GM10248 (cell line): ENCODE measurements around the gene EHD2.
"Not testable (repeated sequence)": the region's sequence is repeated elsewhere in the genome, so short reads cannot be mapped to it uniquely, and the experiment has no call there.

ENCODE experiments used
- CTCF ChIA-PET: fragments of 300-600 bp; sonication (Branson Sonifier 250); formaldehyde crosslinking; extraction: SDS; loops from one replicate; lab custom pipeline; 2021; ENCODE audit warnings: antibody characterized with exemption; lab: Yijun Ruan, JAX
- POLR2A ChIA-PET: fragments of 350-650 bp; sonication (Branson Sonifier 250); formaldehyde crosslinking; extraction: SDS; loops from one replicate; lab custom pipeline; 2020; ENCODE audit warnings: antibody characterized with exemption; lab: Yijun Ruan, JAX
- DNase-seq: peaks from one replicate; pipeline ENCODE4 v3.0.0; 2012; ENCODE audit errors: extremely low spot score
- TF ChIP-seq, protein P1 (sequence below): IDR thresholded peaks from 2 replicates; pipeline ENCODE4 v1.5.1; 2012; ENCODE audit warnings: mild to moderate bottlenecking, low read depth; ENCODE audit errors: extremely low read depth, missing control alignments, control extremely low read depth

The EHD2 gene

DNA sequence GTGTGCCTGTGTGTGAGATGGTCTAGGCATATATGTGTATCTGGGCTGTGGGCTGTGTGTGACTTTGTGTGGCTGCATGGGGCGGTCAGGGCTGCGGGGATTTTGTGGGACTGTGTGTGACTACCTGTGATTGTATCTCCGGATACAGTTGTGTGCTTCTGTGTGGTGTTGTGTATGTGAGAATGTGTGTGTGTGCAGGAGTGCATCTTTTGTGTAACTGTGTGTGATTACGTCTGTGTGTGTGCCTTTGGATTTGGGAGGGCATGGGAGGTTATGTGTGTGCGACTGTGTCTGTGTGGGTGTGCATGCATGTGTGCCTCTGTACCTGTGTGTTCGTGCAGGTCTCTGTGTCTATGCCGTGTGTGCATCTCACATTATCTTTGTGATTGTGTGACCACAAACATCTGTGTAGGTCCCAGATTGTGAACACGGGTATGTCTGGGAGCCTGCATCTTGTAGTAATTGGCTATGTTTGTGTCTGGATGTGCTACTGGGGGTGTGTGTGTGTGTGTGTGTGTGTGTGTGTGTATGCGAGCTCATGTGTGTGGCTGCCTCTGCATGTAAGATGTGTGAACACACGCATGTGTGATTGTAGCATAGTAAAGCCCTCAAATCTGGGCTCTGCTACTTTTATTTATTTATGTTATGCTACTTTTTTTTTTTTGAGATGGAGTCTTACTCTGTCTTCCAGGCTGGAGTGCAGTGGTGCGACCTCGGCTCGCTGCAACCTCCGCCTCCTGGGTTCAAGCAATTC lies 7.6 kb downstream of the EHD2 start:
- TF ChIP-seq, protein P1, sequence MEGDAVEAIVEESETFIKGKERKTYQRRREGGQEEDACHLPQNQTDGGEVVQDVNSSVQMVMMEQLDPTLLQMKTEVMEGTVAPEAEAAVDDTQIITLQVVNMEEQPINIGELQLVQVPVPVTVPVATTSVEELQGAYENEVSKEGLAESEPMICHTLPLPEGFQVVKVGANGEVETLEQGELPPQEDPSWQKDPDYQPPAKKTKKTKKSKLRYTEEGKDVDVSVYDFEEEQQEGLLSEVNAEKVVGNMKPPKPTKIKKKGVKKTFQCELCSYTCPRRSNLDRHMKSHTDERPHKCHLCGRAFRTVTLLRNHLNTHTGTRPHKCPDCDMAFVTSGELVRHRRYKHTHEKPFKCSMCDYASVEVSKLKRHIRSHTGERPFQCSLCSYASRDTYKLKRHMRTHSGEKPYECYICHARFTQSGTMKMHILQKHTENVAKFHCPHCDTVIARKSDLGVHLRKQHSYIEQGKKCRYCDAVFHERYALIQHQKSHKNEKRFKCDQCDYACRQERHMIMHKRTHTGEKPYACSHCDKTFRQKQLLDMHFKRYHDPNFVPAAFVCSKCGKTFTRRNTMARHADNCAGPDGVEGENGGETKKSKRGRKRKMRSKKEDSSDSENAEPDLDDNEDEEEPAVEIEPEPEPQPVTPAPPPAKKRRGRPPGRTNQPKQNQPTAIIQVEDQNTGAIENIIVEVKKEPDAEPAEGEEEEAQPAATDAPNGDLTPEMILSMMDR, result no peak
- POLR2A ChIA-PET, result no interaction called here
- DNase-seq, result no peak
- CTCF ChIA-PET, result no interaction called here

DNA sequence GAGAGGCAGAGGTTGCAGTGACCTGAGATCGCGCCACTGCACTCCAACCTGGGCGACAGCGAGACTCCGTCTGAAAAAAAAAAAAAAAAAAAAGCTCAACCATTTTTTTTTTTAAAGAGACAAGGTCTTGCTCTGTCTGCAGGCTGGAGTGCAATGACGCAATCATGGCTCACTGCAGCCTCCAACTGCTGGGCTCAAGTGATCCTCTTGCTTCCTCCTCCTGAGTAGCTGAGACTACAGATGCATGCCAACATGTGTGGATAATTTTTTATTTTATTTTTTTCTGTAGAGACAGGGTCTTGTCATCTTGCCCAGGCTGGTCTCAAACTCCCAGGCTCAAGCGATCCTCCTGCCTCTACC lies 10.3 kb downstream of the EHD2 start:
- POLR2A ChIA-PET, result interaction anchor here (0.6 kb wide), 2 partner anchors 590 to 1423 kb away, joined by 3 read pairs; no protein-coding TSS in a partner anchor
- TF ChIP-seq, protein P1, result no peak
- no peak for DNase-seq
- CTCF ChIA-PET, result interaction anchor here (1.1 to 3.9 kb wide), 4 partner anchors 10 to 24 kb away, joined by 3 to 36 read pairs (median 6); partner anchors contain the start of gene EHD2

GRCh38 chr19:47725759-47726401 lies 12.7 kb downstream of the EHD2 start:
- ChIA-PET CTCF (interaction anchor here (3.9 kb wide), 1 partner anchor 12 kb away, joined by 36 read pairs; the partner anchor contains the start of gene EHD2), POLR2A (no interaction called here)
- no peak for DNase-seq
- TF ChIP-seq, protein P1, result no peak

DNA sequence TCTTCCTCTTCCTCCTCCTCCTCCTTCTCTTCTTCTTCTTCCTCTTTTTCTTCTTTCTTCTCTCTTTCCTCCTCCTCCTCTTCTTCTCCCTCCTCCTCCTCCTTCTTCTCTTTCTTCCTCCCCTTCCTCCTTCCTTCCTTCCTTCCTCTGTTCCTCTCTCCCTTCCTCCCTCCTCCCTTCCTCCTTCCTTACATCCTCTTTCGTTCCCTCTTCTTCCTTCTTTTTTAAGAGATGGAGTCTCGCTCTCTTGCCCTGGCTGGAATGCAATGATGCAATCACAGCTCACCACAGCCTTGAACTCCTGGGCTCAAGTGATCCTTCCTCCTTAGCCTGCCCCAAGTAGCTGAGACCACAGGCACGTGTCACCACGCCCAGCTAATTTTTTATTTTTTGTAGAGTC lies 13.2 kb downstream of the EHD2 start:
- no peak for DNase-seq
- CTCF ChIA-PET, result no interaction called here
- TF ChIP-seq, protein P1, result no peak
- POLR2A ChIA-PET, result no interaction called here

DNA sequence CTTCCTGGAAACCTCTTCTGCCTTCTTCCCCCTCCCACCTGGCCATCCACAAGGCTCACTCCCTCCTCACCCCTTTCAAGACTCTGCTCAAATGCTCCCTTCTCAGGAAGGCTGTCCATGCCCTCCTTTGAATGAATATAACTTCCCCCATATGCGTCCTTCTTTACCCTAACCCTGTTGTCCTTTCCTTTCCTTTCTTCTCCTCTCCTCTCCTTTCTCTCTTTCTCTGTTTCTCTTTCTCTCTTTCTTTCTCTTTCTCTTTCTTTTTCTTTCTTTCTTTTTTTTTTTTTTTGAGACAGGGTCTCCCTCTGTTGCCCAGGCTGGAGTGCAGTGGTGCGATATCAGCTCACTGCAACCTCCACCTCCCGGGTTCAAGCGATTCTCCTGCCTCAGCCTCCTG lies 15.1 kb downstream of the EHD2 start:
- CTCF ChIA-PET, result interaction anchor here (1.2 kb wide), 1 partner anchor 135 kb away, joined by 3 read pairs; no protein-coding TSS in a partner anchor
- POLR2A ChIA-PET, DNase-seq: not testable (repeated sequence)

DNA sequence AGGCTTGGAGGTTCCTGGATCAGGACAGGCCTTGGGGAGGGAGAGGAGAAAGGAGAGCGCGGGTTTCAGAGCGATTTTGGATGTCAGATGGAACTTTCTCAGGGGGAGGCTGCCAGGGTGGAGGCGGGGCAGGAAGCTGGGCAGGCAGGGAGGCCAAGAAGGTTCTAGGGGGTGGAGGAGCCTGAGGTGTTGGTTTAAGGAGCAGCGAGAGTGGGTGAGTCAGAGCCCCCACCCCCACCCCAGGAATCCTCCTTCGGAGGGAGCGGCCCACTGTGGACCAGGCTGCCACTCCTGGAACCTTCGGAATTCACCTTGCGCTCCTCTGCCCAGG lies 16.2 kb downstream of the EHD2 start:
- DNase-seq, result no peak
- TF ChIP-seq, protein P1, result no peak
- ChIA-PET CTCF (interaction anchor here (0.8 to 1.2 kb wide), 2 partner anchors 17 to 134 kb away, joined by 3 read pairs; partner anchors contain the start of gene EHD2), POLR2A (interaction anchor here (0.6 kb wide), 1 partner anchor 14 kb away, joined by 3 read pairs; no protein-coding TSS in a partner anchor)
